ENCODE data around the gene VKORC1. TPM values are rescaled to one million over a fixed set of nuclear protein-coding genes. Genes with fewer than 3 reads are reported as not detected.

VKORC1 gene
- total RNA-seq, 1 experiment from 2014 or later: 98.3 TPM

DNA sequence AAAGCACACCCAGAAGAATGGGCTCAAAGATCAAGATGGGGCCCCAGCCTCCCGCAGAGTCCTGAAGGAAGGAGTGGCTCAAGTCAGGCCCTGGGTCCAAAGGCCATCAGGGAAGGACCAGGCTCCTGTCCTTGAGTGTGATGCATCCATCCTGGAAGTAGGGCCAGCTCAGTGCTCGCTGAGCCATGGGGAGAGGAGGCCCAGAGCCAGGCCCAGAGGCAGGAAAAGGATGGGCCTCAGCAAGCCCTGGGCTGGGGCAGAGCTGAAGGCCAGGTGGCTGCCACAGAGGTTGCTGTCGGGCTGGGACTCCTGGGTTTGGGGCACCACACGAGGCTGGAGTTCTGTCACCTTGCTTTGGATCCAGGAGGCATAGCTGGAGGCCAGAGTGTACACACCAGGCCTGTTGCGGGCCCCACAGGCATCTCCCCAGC lies 37.3 kb upstream of the VKORC1 start:
- CTCF ChIA-PET: no interaction called here
- BruUV-seq (replicated peaks): no TSS peak
- TF ChIP-seq EZH2 (IDR thresholded peaks at IDR 0.05; ENCODE audit: borderline replicate concordance, low read depth, low read length, poor library complexity, severe bottlenecking): no peak
- H3K4me3 ChIP-seq (ENCODE audit: low read depth, low read length, poor library complexity, severe bottlenecking): no peak overlapping the region
- no peaks in the 10 kb centered on the region for H3K27me3 ChIP-seq (replicated peaks; ENCODE audit: insufficient read depth, low read depth, low read length, poor library complexity)
- H3K9me3 ChIP-seq (ENCODE audit: low read depth, low read length, poor library complexity, severe bottlenecking): no peaks in the 10 kb centered on the region
- DNase-seq (ENCODE audit: low spot score): no peak
- POLR2A ChIA-PET (ENCODE audit: low non-redundant PET): no interaction called here
- intact Hi-C loops (cut with micrococcal nuclease; ENCODE audit: unreplicated experiment): no loop called here
- peaks cover 8% of the 10 kb centered on the region for H3K36me3 ChIP-seq (ENCODE audit: insufficient read depth, low read length, poor library complexity, severe bottlenecking)
- no peaks in the 10 kb centered on the region for H3K4me1 ChIP-seq (ENCODE audit: insufficient read depth, low read length, poor library complexity, severe bottlenecking)
- no peak overlapping the region for H3K27ac ChIP-seq (ENCODE audit: low read depth, low read length, poor library complexity, severe bottlenecking)

DNA sequence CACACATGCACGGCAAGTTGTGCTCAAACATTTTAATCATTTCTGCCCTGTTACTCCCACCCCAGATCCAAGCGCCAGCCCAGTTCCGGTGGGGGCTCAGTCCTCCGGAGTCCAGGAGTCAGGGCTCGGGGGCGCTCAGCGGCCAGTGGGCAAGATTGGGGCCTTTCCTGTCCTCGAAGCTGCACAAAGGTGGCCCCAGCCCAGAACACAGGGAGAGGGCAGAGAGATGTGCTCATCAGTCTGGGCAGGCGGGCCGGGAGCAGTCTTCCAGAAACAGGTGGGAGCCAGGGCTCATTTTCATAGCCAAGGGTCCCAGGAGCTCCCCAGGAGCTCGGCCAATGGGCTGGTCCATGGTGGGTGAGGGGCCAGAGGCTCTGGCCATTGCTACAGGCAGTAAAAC lies 36.8 kb upstream of the VKORC1 start:
- ChIA-PET CTCF (no interaction called here), POLR2A (ENCODE audit: low non-redundant PET) (no interaction called here)
- BruUV-seq (replicated peaks): no TSS peak
- intact Hi-C loops (cut with micrococcal nuclease; ENCODE audit: unreplicated experiment): no loop called here
- Histone ChIP-seq H3K4me3 (ENCODE audit: low read depth, low read length, poor library complexity, severe bottlenecking) (no peak overlapping the region), H3K4me1 (ENCODE audit: insufficient read depth, low read length, poor library complexity, severe bottlenecking) (no peaks in the 10 kb centered on the region), H3K36me3 (ENCODE audit: insufficient read depth, low read length, poor library complexity, severe bottlenecking) (peaks cover 8% of the 10 kb centered on the region), H3K27me3 (replicated peaks; ENCODE audit: insufficient read depth, low read depth, low read length, poor library complexity) (no peaks in the 10 kb centered on the region), H3K9me3 (ENCODE audit: low read depth, low read length, poor library complexity, severe bottlenecking) (no peaks in the 10 kb centered on the region), H3K27ac (ENCODE audit: low read depth, low read length, poor library complexity, severe bottlenecking) (no peak overlapping the region)
- no peak for TF ChIP-seq EZH2 (IDR thresholded peaks at IDR 0.05; ENCODE audit: borderline replicate concordance, low read depth, low read length, poor library complexity, severe bottlenecking)
- TF ChIP-seq, protein P1, sequence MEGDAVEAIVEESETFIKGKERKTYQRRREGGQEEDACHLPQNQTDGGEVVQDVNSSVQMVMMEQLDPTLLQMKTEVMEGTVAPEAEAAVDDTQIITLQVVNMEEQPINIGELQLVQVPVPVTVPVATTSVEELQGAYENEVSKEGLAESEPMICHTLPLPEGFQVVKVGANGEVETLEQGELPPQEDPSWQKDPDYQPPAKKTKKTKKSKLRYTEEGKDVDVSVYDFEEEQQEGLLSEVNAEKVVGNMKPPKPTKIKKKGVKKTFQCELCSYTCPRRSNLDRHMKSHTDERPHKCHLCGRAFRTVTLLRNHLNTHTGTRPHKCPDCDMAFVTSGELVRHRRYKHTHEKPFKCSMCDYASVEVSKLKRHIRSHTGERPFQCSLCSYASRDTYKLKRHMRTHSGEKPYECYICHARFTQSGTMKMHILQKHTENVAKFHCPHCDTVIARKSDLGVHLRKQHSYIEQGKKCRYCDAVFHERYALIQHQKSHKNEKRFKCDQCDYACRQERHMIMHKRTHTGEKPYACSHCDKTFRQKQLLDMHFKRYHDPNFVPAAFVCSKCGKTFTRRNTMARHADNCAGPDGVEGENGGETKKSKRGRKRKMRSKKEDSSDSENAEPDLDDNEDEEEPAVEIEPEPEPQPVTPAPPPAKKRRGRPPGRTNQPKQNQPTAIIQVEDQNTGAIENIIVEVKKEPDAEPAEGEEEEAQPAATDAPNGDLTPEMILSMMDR (conservative IDR thresholded peaks at IDR 0.05; ENCODE audit: low read depth, low read length): no peak
- DNase-seq (ENCODE audit: low spot score): no peak

DNA sequence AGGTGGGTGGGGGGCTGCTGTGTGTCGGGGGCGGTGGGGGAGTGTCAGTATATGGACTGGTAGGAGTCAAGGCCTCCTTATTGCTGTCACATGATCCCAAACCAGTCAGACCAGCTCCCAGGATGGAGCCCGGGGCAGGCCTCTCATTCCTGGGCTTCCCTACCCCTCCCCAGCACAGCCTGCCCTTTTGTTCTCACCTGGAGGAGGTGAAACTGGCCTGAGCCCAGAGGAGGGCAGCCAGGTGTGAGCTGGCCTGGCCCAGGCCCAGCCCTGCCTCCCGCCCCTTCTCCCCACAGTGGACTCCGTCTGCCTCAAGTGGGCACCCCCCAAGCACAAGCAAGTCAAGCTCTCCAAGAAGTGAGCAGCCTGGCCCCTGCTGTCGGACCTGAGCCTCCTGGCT lies 36.3 kb upstream of the VKORC1 start:
- CTCF ChIA-PET: no interaction called here
- no TSS peak for BruUV-seq (replicated peaks)

More for the DNA sequence above, 36.3 kb upstream of the VKORC1 start:
- Histone ChIP-seq H3K9me3 (ENCODE audit: low read depth, low read length, poor library complexity, severe bottlenecking) (no peaks in the 10 kb centered on the region), H3K27ac (ENCODE audit: low read depth, low read length, poor library complexity, severe bottlenecking) (no peak overlapping the region), H3K27me3 (replicated peaks; ENCODE audit: insufficient read depth, low read depth, low read length, poor library complexity) (no peaks in the 10 kb centered on the region), H3K36me3 (ENCODE audit: insufficient read depth, low read length, poor library complexity, severe bottlenecking) (peaks cover 8% of the 10 kb centered on the region), H3K4me1 (ENCODE audit: insufficient read depth, low read length, poor library complexity, severe bottlenecking) (no peaks in the 10 kb centered on the region), H3K4me3 (ENCODE audit: low read depth, low read length, poor library complexity, severe bottlenecking) (no peak overlapping the region)
- no peak for DNase-seq (ENCODE audit: low spot score)
- intact Hi-C loops (cut with micrococcal nuclease; ENCODE audit: unreplicated experiment): no loop called here
- TF ChIP-seq, protein P1 (conservative IDR thresholded peaks at IDR 0.05; ENCODE audit: low read depth, low read length): no peak
- TF ChIP-seq EZH2 (IDR thresholded peaks at IDR 0.05; ENCODE audit: borderline replicate concordance, low read depth, low read length, poor library complexity, severe bottlenecking): no peak
- POLR2A ChIA-PET (ENCODE audit: low non-redundant PET): no interaction called here

Data from A673 (cell line).